DND-41 (cell line): Measurements from ENCODE around the gene DPYD.

Experiments
- ATAC-seq: fragments of 200-7000 bp; cut with Tn5 transposase; 3 replicates; pipeline ENCODE4 v1.9.1; 2021; ENCODE audit warnings: low read depth; ENCODE audit not compliant: insufficient read depth
- DNase-seq: peaks from one replicate; pipeline ENCODE4 v3.0.0-alpha.2; 2020
- H2AFZ ChIP-seq: 2 replicates; pipeline ENCODE4 v1.6.0; 2012; ENCODE audit warnings: low read depth, low read length
- H3K27ac ChIP-seq: 2 replicates; pipeline ENCODE4 v1.5.1; 2012; ENCODE audit warnings: low read length, inconsistent platforms
- H3K27me3 ChIP-seq: fragments of 200-600 bp; sonication (generic); 2 replicates; pipeline ENCODE4 v1.6.0; 2012; ENCODE audit warnings: low read length, mild to moderate bottlenecking, inconsistent platforms; ENCODE audit not compliant: insufficient read depth, poor library complexity
- H3K36me3 ChIP-seq: 2 replicates; pipeline ENCODE4 v1.5.1; 2012; ENCODE audit warnings: low read length, inconsistent platforms; ENCODE audit not compliant: insufficient read depth
- H3K4me1 ChIP-seq: 2 replicates; pipeline ENCODE4 v1.5.1; 2012; ENCODE audit warnings: mild to moderate bottlenecking, low read length; ENCODE audit not compliant: insufficient read depth
- H3K4me2 ChIP-seq: 2 replicates; pipeline ENCODE4 v1.6.0; 2012; ENCODE audit warnings: mild to moderate bottlenecking, moderate library complexity, low read length, inconsistent platforms; ENCODE audit not compliant: insufficient read depth
- H3K4me3 ChIP-seq, 2 experiments: fragments of 200-600 bp in 1 of 2; shearing (Covaris generic) in 1 of 2; 2 replicates each; pipeline ENCODE4 v1.5.1; 2012 to 2016; ENCODE audit warnings: inconsistent platforms in 2 of 2, low read length in 2 of 2, mild to moderate bottlenecking in 2 of 2, low read depth in 1 of 2, moderate library complexity in 1 of 2
- H3K79me2 ChIP-seq: 2 replicates; pipeline ENCODE4 v1.6.0; 2012; ENCODE audit warnings: low read length, inconsistent platforms; ENCODE audit not compliant: insufficient read depth
- H3K9ac ChIP-seq: 2 replicates; pipeline ENCODE4 v1.6.0; 2012; ENCODE audit warnings: low read depth, mild to moderate bottlenecking, inconsistent platforms, low read length, moderate library complexity
- H3K9me3 ChIP-seq: 2 replicates; pipeline ENCODE4 v1.5.1; 2012; ENCODE audit warnings: low read length, moderate library complexity, mild to moderate bottlenecking, inconsistent platforms; ENCODE audit not compliant: insufficient read depth, severe bottlenecking
- H4K20me1 ChIP-seq: 2 replicates; pipeline ENCODE4 v1.6.0; 2012; ENCODE audit warnings: low read length; ENCODE audit not compliant: insufficient read depth
- CTCF ChIP-seq: IDR thresholded peaks from 2 replicates; pipeline ENCODE4 v1.5.1; 2012; ENCODE audit warnings: borderline replicate concordance, low read length, moderate library complexity, mild to moderate bottlenecking; ENCODE audit not compliant: poor library complexity, severe bottlenecking; ENCODE audit errors: extremely low read depth
- EZH2 ChIP-seq: IDR thresholded peaks from 3 replicates; pipeline ENCODE4 v1.6.1; 2012; ENCODE audit warnings: borderline replicate concordance, low read depth, mild to moderate bottlenecking, moderate library complexity, low read length, inconsistent platforms; ENCODE audit not compliant: severe bottlenecking

DPYD gene

GRCh38 chr1:97827887-97828286 is 92.9 kb downstream of the DPYD start:
- Histone ChIP-seq H3K79me2 (peaks cover 13% of the 10 kb centered on the region), H3K4me3 (no peak overlapping the region), H3K9ac (no peak overlapping the region), H2AFZ (no peak overlapping the region), H3K4me1 (no peaks in the 10 kb centered on the region), H3K36me3 (peaks cover 19% of the 10 kb centered on the region), H3K27ac (no peak overlapping the region), H3K4me2 (no peak overlapping the region), H3K9me3 (no peaks in the 10 kb centered on the region), H3K27me3 (no peaks in the 10 kb centered on the region), H4K20me1 (no peaks in the 10 kb centered on the region)
- TF ChIP-seq EZH2 (no peak), CTCF (no peak)
- ATAC-seq (peak; percentile 44; the same call in 1 of the 3 replicates), DNase-seq (no peak)

DNA sequence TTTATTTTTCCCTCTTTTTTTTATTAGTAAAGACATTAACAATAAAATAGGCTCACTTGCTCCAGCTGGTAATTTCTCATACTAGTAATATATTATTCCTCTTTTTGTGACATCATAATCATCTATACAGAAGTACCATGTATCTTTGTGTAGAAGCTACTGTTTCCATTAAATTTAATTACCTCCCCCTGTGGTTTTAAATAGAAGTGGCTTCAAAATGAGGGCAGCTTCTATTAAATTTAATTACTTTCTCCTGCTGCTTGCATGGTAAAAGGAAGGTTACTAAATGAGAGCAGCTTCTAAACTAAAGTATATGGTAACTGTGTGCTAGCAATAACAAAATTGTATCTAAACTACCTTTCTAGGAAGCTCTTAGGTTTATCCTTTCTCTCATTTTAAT is 94.0 kb downstream of the DPYD start:
- Histone ChIP-seq H3K4me3 (no peak overlapping the region), H3K4me2 (no peak overlapping the region), H3K9me3 (no peaks in the 10 kb centered on the region), H3K36me3 (peaks cover 19% of the 10 kb centered on the region), H4K20me1 (no peaks in the 10 kb centered on the region), H3K27ac (no peak overlapping the region), H2AFZ (no peak overlapping the region), H3K9ac (no peak overlapping the region), H3K4me1 (no peaks in the 10 kb centered on the region), H3K27me3 (no peaks in the 10 kb centered on the region), H3K79me2 (peaks cover 13% of the 10 kb centered on the region)
- TF ChIP-seq CTCF (no peak), EZH2 (no peak)
- no peak for ATAC-seq
- DNase-seq = no peak

- Histone ChIP-seq H3K4me1 (no peaks in the 10 kb centered on the region), H3K27ac (no peak overlapping the region), H4K20me1 (no peaks in the 10 kb centered on the region), H3K36me3 (peaks cover 19% of the 10 kb centered on the region), H3K9ac (no peak overlapping the region), H2AFZ (no peak overlapping the region), H3K4me2 (no peak overlapping the region), H3K4me3 (no peak overlapping the region), H3K9me3 (no peaks in the 10 kb centered on the region), H3K27me3 (no peaks in the 10 kb centered on the region), H3K79me2 (peaks cover 3% of the 10 kb centered on the region)
- ATAC-seq (no peak), DNase-seq (no peak)
- TF ChIP-seq EZH2 (no peak), CTCF (no peak)
Observed at GRCh38 chr1:97824624-97825023, 96.2 kb downstream of the DPYD start.

- no peaks in the 10 kb centered on the region for H3K9me3 ChIP-seq
- TF ChIP-seq CTCF (no peak), EZH2 (no peak)
- H3K36me3 ChIP-seq = peaks cover 19% of the 10 kb centered on the region
- H3K4me1 ChIP-seq = no peaks in the 10 kb centered on the region
- ATAC-seq (no peak), DNase-seq (no peak)
- no peaks in the 10 kb centered on the region for H3K27me3 ChIP-seq
- no peaks in the 10 kb centered on the region for H4K20me1 ChIP-seq
- no peak overlapping the region for H3K4me3 ChIP-seq
- no peak overlapping the region for H3K27ac ChIP-seq
- H3K4me2 ChIP-seq = no peak overlapping the region
- H3K9ac ChIP-seq = no peak overlapping the region
- H3K79me2 ChIP-seq = peaks cover 3% of the 10 kb centered on the region
- no peak overlapping the region for H2AFZ ChIP-seq
Observed at GRCh38 chr1:97824200-97824599, 96.6 kb downstream of the DPYD start.
